Left renal cortex interstitium (tissue), 4 donors: Measurements from ENCODE around the gene WNK1. TPM values are rescaled to one million over a fixed set of nuclear protein-coding genes. Genes with fewer than 3 reads are reported as not detected.
A peak's percentile ranks its signal among the peaks of the same experiment; 100 is the strongest.

Source experiments
- DNase-seq, 4 donors: peaks; one replicate each; pipeline ENCODE4 v3.0.0-alpha.2; 2013; ENCODE audit warnings: low read depth in 4 of 4, low spot score in 2 of 4, missing footprints in 1 of 4
- polyA plus RNA-seq, 4 donors: library from polyadenylated mRNA; unstranded; fragments of 120-200 nt; gene quantifications; one replicate each; pipeline ENCODE4 v1.2.1, GENCODE V29; 2013; ENCODE audit not compliant: insufficient read length in 4 of 4

The WNK1 gene
- polyA plus RNA-seq, 4 donors = 91.3 to 133 (median 115) TPM

GRCh38 chr12:938810-939209, 186.4 kb downstream of the WNK1 start:
- no peak for DNase-seq

GRCh38 chr12:943051-943450, 190.7 kb downstream of the WNK1 start:
- no peak for DNase-seq

GRCh38 chr12:944211-944610, 191.8 kb downstream of the WNK1 start:
- no peak for DNase-seq

GRCh38 chr12:946212-946611, 193.8 kb downstream of the WNK1 start:
- no peak for DNase-seq

- DNase-seq = no peak
Measured at GRCh38 chr12:946631-947030, 194.3 kb downstream of the WNK1 start.

GRCh38 chr12:948238-948637, 195.9 kb downstream of the WNK1 start:
- no peak for DNase-seq

GRCh38 chr12:949453-950191, 197.2 kb downstream of the WNK1 start, which contains the start of gene RAD52:
Gene RAD52 (minus strand): TSS chr12:949694. CDS start chr12:933058, 16,636 bp downstream.
- DNase-seq = peak; percentile 97 to 98 (median 97)

GRCh38 chr12:951176-951575, 198.8 kb downstream of the WNK1 start:
- no peak for DNase-seq

- DNase-seq = no peak
Measured at GRCh38 chr12:953776-954175, 201.4 kb downstream of the WNK1 start.

- no peak for DNase-seq
Measured at GRCh38 chr12:954741-955140, 202.4 kb downstream of the WNK1 start.

GRCh38 chr12:955939-956338, 203.6 kb downstream of the WNK1 start:
- no peak for DNase-seq

- DNase-seq = no peak
Measured at GRCh38 chr12:958588-959123, 206.3 kb downstream of the WNK1 start.

Other genes with a start within 250 kb of the WNK1 start
- gene NINJ2, start 89.1 kb upstream of the WNK1 start, polyA plus RNA-seq = 1 to 10 TPM in 3 of 4 donors, under 1 TPM in 1; 0.76 to 1.5 (median 1.2) TPM
- gene RAD52, start 197.1 kb downstream of the WNK1 start, polyA plus RNA-seq = 10 to 100 TPM; 19.0 to 54.1 (median 32.4) TPM
- 10 to 100 TPM; 35.3 to 43.4 (median 37.5) TPM for gene ERC1, start 238.6 kb downstream of the WNK1 start, polyA plus RNA-seq